A549 (cell line): ENCODE measurements around the gene SRGAP1.

Source experiments
- CHD2 ChIP-seq: fragments of 150-350 bp; IDR thresholded peaks from 2 replicates; pipeline ENCODE4 v1.6.1; 2014; ENCODE audit warnings: low read length; ENCODE audit not compliant: partially characterized antibody
- CHD4 ChIP-seq: fragments of 200-600 bp; sonication (generic); IDR thresholded peaks from 2 replicates; pipeline ENCODE4 v1.6.1; 2016; ENCODE audit warnings: antibody characterized with exemption, mild to moderate bottlenecking, borderline replicate concordance
- KDM5A ChIP-seq: fragments of 200-600 bp; sonication (generic); IDR thresholded peaks from 2 replicates; pipeline ENCODE4 v1.6.1; 2016; ENCODE audit warnings: antibody characterized with exemption, mild to moderate bottlenecking
- NPAS2 ChIP-seq: fragments of 250-450 bp; sonication (Bioruptor Pico); IDR thresholded peaks from 2 replicates; pipeline ENCODE4 v1.8.0; 2022; ENCODE audit warnings: mild to moderate bottlenecking, moderate library complexity, borderline replicate concordance
- NR3C1 ChIP-seq: fragments of >200 bp; sonication (Bioruptor Twin); formaldehyde crosslinking; IDR thresholded peaks from 3 replicates; pipeline ENCODE4 v1.6.1; 2017
- TF ChIP-seq, protein P1 (sequence below): fragments of >200 bp; sonication (Bioruptor Twin); formaldehyde crosslinking; IDR thresholded peaks from 3 replicates; pipeline ENCODE4 v1.5.1; 2016
- TF ChIP-seq, protein P2 (sequence below): fragments of 250-450 bp; sonication (Bioruptor Pico); IDR thresholded peaks from 2 replicates; pipeline ENCODE4 v1.5.0; 2021; ENCODE audit warnings: mild to moderate bottlenecking, moderate library complexity, borderline replicate concordance
- TF ChIP-seq, protein P3 (sequence below): IDR thresholded peaks from 2 replicates; pipeline ENCODE4 v1.6.1; 2012
- TF ChIP-seq, protein P4 (sequence below): fragments of 150-350 bp; IDR thresholded peaks from 2 replicates; pipeline ENCODE4 v1.6.1; 2014; ENCODE audit warnings: low read depth, mild to moderate bottlenecking, low read length

DNA sequence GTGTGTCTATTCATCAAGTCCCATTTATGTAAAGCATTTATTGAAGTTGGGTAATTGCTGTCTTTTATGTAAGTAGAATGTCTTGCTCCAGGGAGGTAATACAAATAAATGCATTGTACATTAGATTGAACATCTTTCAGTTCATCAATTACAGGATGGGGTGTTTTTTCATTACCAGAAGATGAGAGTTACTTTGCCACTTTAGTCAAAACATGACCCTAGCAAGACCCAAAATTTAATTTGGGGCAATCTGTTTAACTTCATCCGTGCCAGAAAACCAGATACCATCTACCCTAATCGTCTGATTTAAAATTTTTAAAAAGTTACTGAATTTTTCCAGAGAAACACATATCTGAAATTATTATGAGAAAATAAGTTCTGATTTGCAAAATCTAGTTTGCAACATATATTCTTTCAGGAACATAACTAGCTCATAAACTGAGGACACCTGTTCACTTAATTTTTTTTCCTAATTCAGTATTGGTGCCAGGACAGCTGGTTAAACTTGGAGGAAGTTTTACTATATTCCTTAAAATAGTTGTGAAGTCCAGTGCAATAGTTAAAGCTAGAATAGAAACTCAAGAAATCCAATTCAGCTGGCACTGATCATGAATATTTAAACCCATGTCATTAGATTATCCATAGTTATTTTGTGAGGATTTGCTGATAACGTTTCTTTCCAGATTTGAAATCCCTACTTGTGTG, 114.5 kb downstream of the SRGAP1 start:
- TF ChIP-seq, protein P1, sequence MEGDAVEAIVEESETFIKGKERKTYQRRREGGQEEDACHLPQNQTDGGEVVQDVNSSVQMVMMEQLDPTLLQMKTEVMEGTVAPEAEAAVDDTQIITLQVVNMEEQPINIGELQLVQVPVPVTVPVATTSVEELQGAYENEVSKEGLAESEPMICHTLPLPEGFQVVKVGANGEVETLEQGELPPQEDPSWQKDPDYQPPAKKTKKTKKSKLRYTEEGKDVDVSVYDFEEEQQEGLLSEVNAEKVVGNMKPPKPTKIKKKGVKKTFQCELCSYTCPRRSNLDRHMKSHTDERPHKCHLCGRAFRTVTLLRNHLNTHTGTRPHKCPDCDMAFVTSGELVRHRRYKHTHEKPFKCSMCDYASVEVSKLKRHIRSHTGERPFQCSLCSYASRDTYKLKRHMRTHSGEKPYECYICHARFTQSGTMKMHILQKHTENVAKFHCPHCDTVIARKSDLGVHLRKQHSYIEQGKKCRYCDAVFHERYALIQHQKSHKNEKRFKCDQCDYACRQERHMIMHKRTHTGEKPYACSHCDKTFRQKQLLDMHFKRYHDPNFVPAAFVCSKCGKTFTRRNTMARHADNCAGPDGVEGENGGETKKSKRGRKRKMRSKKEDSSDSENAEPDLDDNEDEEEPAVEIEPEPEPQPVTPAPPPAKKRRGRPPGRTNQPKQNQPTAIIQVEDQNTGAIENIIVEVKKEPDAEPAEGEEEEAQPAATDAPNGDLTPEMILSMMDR = no peak
- TF ChIP-seq, protein P2, sequence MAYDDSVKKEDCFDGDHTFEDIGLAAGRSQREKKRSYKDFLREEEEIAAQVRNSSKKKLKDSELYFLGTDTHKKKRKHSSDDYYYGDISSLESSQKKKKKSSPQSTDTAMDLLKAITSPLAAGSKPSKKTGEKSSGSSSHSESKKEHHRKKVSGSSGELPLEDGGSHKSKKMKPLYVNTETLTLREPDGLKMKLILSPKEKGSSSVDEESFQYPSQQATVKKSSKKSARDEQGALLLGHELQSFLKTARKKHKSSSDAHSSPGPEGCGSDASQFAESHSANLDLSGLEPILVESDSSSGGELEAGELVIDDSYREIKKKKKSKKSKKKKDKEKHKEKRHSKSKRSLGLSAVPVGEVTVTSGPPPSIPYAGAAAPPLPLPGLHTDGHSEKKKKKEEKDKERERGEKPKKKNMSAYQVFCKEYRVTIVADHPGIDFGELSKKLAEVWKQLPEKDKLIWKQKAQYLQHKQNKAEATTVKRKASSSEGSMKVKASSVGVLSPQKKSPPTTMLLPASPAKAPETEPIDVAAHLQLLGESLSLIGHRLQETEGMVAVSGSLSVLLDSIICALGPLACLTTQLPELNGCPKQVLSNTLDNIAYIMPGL (CRISPR knock-in tag) = no peak
- no peak for TF ChIP-seq CHD2
- TF ChIP-seq NR3C1 = no peak
- no peak for TF ChIP-seq KDM5A
- TF ChIP-seq, protein P3, sequence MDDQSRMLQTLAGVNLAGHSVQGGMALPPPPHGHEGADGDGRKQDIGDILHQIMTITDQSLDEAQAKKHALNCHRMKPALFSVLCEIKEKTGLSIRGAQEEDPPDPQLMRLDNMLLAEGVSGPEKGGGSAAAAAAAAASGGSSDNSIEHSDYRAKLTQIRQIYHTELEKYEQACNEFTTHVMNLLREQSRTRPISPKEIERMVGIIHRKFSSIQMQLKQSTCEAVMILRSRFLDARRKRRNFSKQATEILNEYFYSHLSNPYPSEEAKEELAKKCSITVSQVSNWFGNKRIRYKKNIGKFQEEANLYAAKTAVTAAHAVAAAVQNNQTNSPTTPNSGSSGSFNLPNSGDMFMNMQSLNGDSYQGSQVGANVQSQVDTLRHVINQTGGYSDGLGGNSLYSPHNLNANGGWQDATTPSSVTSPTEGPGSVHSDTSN = no peak
- TF ChIP-seq CHD4 = no peak
- TF ChIP-seq, protein P4, sequence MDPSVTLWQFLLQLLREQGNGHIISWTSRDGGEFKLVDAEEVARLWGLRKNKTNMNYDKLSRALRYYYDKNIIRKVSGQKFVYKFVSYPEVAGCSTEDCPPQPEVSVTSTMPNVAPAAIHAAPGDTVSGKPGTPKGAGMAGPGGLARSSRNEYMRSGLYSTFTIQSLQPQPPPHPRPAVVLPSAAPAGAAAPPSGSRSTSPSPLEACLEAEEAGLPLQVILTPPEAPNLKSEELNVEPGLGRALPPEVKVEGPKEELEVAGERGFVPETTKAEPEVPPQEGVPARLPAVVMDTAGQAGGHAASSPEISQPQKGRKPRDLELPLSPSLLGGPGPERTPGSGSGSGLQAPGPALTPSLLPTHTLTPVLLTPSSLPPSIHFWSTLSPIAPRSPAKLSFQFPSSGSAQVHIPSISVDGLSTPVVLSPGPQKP = no peak
- TF ChIP-seq NPAS2 (CRISPR knock-in tag) = no peak
